Stimulated activated CD8-positive, alpha-beta memory T cell treated with anti-CD3 and anti-CD28 coated beads, Interleukin-15, amount 100 ng/mL, for 1 hour (primary cell): Measurements from ENCODE around the gene CDK17.
A peak's percentile ranks its signal among the peaks of the same experiment; 100 is the strongest.

Experiments
- DNase-seq: peaks from one replicate; pipeline ENCODE4 v3.0.0-alpha.2; 2020; ENCODE audit warnings: low read depth

CDK17 gene

DNA sequence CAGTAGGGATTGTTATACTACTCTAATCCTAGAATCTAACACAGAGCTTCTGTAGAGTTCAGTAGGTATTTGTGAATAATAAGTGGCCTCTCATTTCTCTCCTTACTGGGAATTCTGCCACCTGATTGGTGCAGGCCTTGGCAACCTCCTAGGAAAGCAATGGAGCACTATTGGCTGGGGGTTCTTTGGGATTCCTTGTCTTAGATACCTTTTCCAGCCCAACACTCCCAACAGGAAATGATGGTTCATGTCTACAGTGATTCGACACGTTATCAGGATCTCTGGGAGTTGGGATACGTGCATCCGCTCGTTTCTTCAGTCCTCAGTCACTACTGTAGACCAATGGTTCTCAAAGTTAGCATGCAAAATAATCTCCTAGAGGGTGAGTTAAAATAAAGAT, 138.7 kb downstream of the CDK17 start:
- DNase-seq, result no peak

GRCh38 chr12:96260644-96261043, 139.6 kb downstream of the CDK17 start:
- no peak for DNase-seq

- DNase-seq, result no peak
Measured at GRCh38 chr12:96260231-96260630, 140.0 kb downstream of the CDK17 start.

DNA sequence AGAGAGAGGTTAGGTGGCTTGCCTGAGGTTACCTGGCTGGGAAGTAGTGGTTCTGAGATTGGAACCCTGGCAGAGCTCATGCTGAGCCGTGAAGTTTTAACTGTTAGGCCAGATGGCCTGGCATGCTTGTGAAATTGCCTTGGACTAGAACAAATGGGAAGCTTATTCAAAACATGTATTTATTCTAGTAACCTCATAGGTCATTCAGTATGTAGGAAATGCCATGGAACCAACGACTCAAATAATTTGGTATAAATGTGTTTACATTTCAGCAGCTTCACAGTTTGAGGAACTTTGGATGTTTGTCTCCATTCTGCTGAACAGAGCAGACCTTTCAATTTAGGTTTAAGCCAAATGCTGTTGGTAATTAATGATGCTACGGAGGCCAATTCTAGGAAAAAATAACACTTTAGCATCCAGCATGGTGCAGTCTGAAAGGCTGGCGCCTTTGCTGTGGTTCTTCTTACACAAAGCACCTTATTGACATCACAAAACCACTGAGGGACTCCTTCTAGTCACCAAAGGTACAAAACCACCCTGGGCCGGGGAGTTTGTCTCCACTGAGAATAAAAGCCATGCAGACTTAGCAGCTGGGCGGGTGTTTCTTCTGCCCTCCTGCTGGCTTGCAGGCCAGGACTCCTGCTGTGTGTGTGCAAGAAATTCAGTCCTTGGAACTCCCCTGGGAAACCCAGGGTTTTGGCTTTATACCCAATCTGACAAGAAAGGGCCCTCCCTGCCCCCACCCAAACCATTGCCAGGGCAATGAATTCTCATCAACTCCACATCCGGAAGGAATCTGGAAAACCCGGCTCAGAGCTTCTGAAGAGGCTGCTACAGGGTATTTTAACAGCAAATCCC, 141.9 kb downstream of the CDK17 start:
- DNase-seq, result no peak

DNA sequence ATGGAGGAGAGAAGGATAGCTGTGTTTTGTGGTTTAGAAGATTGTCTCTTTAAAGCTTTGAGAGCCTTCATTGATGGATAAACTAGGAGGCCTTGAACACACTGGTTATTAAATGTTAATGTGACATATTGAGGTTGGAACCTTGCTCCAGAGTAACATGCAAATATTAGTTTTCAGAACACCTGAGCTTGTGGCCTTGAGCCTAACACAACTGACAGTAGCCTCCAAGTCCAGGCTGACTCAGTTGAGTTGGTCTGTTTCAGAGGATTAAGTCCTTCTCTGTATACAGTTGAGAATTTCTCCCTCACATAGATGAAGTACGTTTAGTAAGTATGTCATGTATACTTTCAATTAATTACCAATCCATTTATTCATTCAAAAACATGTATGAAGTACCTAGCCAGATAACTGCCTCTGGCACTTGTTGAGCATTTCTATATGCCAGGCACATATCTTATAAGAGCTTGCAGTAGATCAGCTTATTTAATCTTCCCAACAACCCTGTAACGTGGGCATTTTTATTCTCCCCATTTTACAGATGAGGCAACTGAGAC, 142.6 kb downstream of the CDK17 start:
- DNase-seq, result no peak

DNA sequence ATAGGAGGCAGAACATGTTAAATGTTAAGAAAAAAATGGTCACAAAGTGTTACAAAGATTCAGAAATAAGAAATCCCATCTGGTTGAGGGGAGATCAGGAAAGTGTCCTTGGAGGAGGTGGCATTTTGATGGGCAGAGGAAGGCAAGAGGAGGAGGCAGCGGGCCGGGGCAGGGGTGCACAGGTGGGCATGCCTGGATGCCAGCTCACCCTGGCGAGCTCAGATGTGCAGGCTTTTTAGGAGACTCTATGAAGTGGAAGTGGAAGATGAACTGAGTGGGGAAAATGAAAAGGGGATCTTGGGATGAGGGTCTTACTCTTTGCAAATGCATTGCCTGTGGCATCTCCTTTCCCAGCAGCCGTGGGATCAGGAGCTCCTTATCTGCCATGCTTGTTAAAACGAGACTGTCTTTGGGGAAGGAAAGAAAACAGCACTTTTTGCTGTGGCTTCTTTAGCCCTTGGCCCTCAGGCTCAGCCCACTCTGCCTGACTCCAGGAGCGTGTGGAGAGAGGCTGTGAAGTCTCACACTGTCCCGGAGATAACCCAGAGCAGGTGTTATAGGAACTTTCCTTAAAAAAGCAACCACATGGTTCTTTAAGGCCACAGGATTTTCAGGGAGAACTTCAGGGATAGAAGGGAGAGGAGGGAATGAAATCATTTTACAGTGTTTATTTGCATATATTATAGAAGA, 143.4 kb downstream of the CDK17 start:
- DNase-seq, result no peak

DNA sequence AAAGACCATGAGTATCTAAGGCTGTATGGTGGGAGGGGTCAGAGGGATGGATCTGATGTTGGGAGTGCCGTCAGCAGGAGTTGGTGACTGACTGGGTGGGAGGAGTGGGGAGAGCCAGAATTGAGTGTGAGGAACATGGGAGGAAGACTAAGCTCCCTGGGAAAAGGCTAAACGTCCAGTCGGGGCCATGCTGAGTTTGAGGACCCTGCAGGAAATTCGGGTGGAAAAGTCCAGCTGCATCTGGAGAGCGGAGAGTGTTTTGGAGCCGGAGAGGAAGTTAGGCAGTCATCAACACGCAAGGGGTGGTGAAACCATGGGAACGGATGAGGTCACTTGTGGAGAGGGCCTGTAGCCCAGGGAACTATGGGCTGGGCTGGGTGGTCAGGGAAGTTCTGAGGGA, 145.2 kb downstream of the CDK17 start:
- no peak for DNase-seq

- DNase-seq, result no peak
Measured at GRCh38 chr12:96250119-96250685, 150.0 kb downstream of the CDK17 start.

DNA sequence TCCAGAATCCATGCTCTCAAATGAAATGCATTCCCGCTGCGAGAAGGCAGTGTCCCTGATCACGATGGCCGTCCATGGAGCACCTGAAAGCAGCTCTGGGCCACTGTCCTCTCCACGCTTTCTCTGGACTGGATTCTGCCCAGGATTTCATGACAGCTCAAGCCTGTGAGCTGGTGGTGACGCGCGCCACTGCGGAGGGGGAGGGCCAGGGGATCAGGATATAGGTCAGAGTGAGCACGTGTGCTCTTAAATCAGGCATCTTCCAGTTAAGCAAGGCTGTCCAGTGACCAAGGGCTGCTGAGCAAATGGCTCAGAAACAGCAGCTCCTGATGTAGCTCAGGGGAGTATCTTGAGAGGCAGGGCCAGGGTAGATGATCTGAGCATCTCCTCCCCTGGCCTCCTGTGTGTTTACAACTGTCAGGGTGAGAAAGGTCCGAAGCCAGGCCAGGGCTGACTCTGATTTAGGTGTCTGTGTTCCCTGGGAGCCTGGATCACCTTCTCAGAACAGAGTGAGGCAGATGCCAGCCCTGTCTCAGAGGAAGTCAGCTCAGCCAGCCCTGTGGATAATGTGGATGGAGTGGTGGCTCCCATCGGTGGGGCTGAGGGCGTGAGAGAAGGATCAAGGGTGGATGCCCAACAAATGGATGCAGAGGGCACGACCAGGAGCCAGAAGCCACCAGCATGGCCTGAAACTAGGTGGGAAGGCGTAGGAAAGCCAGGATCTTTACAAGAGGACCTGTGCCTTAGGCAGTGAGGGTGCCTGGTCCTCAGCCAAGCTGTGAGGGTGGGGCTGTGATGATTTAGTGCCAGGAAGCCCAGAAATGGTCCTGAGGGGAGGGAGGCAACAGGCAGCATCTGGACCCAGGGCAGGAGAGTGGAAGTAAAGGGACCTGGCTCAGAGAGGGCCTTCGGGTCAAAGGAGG, 150.8 kb downstream of the CDK17 start:
- no peak for DNase-seq

DNA sequence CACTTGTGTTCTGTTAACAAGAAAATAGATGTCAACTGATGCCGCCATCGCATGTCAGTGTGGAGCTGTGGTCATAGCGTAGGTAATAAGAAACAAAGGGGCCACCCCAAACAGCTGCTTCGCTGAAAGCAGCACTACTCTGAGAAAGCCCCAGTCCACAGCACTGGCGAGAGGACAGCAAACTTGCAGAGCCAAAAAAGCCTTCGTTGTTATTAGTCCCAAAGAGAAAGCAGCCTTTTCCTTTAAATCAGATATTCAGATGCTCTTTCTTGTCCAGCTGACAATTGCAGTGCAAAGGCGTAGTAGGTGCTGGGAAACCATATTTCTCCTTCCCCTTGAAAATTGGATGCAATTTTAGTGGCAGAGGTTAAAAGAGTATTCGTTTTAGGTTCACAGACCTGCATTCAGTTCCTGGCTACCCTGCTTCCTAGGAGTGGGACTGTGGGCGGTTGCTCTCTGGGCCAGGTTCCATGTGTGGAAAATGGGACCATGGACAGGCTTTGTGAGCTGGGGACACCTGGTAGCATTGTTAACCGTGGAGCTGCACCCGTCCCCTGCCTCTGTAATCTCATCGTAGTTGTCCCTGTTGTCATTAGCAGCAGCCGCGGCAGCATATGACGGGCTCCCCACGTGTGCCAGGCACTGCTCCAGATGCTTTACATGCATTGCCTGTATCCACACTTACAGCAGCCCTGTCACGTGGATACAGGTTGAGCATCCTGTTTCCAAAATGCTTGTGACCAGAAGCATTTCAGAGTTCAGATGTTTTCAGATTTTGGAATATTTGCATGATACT, 151.9 kb downstream of the CDK17 start:
- DNase-seq, result no peak

- DNase-seq, result no peak
Measured at GRCh38 chr12:96247563-96247962, 152.7 kb downstream of the CDK17 start.

DNA sequence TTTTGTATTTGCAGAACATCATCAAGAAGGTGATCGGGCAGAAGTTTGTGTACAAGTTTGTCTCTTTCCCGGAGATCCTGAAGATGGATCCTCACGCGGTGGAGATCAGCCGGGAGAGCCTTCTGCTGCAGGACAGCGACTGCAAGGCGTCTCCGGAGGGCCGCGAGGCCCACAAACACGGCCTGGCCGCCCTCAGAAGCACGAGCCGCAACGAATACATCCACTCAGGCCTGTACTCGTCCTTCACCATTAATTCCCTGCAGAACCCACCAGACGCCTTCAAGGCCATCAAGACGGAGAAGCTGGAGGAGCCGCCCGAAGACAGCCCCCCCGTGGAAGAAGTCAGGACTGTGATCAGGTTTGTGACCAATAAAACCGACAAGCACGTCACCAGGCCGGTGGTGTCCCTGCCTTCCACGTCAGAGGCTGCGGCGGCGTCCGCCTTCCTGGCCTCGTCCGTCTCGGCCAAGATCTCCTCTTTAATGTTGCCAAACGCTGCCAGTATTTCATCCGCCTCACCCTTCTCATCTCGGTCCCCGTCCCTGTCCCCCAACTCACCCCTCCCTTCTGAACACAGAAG, 153.2 kb downstream of the CDK17 start:
- DNase-seq, result no peak

DNA sequence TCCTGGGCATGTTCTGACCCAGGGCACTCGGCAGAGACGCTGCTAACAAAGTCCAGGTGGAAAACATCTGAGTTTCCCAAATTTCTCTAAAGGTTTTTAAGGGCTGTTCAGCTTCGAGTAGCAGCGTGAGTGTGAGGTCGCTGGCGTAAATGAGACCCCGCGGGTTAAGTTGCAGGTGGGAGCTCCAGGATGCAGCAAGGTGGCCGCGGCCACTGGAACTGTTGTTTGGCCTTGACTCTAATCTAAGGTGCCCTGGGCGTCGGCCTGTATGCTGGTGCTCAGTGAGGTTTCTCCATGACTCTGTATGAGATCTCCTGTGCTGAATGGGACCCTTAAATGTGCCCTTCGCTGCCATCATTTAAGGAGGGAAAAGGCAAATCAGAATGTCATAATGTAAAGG, 155.4 kb downstream of the CDK17 start:
- no peak for DNase-seq

- DNase-seq, result no peak
Measured at GRCh38 chr12:96242597-96242996, 157.6 kb downstream of the CDK17 start.

DNA sequence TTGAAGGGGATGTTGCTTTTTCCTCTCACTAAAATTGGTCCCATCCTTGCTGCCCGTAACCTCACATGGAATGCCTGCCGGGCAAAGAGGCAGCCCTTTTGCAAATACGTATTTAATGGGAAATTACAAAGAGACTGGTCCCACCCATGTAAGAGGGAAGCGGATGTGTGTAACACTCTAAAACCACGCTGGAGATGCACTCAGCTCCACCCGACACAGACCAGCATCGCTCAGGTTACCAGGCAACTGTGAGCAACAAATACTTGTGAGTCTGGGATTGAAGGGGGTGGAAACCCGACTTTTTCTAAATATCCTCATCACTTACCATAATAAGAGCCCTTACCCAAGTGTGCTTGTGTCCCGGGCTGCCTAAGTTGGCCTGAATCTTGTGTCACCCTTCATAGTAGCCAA, 158.4 kb downstream of the CDK17 start:
- DNase-seq, result peak; percentile 41

DNA sequence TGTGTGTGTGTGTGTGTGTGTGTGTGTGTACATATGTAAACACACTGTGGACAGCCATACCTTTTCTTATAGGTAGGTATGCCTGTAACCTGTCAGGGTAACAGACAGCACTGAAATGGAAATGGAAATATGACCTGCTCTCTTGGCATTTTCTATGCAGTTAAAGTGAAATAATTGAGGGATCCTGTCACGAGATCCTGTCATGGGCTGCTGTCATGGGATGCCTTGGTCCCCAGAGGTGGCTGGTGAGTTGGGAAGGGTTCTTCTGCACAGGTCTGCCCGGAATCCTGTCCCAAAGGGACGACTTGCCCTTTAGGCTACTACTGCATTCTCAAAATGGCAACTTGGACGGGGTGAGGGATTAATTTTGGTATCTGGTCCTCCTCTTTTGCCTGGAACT, 158.8 kb downstream of the CDK17 start:
- DNase-seq, result no peak

- no peak for DNase-seq
Measured at GRCh38 chr12:96240656-96241055, 159.6 kb downstream of the CDK17 start.

DNA sequence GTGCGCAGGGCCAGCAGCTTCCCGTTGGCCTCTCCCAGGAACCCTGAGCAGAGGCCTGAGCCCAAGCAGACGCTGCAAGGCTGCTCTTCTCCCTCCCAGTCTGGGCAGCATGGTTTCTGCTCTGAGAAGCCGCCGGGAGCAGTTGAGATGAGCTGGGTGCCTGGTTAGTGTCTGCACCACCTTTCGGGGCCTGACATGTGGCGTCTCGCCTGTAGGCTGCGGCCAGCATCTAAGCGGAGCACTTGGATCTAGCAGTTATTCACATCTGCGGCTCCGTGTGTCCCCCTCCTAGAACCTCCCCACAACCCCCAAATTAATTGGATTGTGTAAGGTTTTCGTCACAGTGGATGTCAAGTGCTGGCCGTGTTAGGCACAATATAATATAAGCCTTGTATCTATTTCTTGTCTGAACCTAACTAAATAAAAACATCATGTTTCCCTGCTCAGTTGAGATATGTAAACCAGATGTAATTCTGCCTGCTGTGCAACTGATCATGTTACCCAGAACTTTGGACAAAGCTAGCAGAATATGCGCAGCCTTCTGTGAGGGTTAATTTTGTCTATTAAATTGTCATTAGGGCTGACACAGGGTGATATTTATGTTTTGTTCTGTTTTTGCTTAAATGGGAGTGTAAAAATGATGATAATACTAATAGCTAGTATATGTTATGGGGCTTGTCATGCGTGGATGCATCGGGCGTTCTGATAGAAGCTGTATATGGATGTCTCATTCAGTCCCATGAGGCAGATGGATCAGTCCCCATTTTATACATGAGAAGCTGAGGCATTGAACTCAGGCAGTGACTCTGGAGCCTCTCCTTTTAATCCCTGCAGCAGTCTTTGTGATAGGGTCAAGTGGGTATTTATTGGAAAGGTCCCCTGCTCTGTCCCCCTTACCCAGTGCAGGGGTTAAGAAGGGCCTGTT, 160.3 kb downstream of the CDK17 start:
- DNase-seq, result no peak

- no peak for DNase-seq
Measured at GRCh38 chr12:96238336-96239047, 161.7 kb downstream of the CDK17 start.
